Activated CD8-positive, alpha-beta memory T cell treated with anti-CD3 and anti-CD28 coated beads, Interleukin-2, amount 50 U/mL, for 1 hour (primary cell): ENCODE data around the gene PTPN6.

Experiments
- DNase-seq: peaks from one replicate; pipeline ENCODE4 v3.0.0-alpha.2; 2020; ENCODE audit errors: extremely low read depth

Gene PTPN6

GRCh38 chr12:6970096-6970527 lies 19.0 kb downstream of the PTPN6 start:
- DNase-seq, result no peak

DNA sequence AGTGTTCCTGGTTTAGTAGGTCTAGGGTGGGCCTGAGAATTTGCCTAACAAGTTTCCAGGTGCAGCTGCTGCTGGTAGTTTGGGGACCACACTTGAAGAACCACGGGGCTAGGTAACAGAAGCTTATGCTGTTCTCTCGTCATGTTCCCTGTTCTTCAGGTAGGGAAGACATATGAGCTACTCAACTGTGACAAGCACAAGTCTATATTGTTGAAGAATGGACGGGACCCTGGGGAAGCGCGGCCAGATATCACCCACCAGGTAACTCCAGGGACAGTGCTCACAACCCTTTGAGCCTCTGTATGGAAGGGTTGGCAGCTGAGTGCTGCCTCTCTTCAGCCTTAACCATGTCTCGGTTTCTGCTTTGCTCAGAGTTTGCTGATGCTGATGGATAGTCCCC lies 23.0 kb downstream of the PTPN6 start:
- DNase-seq, result no peak

- DNase-seq, result no peak
Measured at GRCh38 chr12:6975297-6976032, 24.3 kb downstream of the PTPN6 start.

DNA sequence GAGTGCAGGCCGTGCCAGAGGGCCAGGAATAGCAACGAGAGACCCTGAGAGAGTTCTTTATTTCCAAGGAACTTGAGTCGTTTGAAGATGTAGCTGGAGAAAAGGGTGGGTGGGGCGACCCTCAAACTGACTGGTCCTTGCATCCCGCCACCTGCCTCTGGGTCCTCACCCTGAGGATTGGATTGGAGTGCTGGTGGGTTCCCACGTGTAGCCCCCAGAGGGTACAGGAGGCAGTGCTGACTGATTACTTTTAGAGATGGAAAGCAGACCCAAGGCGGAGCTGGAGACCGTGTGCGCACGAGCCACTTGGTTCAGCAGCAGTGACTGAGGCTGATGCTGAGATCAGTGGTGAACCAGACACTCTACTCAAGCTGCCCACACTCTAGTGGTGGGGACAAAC lies 26.5 kb downstream of the PTPN6 start:
- DNase-seq, result no peak

- no peak for DNase-seq
Measured at GRCh38 chr12:6978188-6978587, 27.0 kb downstream of the PTPN6 start.

DNA sequence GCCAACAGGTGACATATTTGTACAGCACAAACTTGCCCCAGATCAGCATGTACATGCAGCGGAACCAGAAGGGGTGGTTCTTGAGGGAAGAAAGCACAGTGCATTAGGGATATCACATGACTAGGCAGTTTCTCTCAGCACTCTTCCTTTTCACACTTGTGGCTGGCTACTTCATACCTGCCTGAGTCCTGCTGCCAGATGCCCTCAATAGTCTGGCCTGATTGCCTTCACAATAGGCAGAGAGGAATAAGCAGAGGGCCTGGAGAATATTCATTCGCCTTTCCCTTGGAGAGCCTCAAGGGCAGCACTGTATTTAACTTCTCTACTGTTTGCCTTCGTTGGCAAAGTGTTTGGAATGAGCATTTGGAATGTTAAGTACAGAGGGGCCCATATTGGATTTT lies 27.5 kb downstream of the PTPN6 start:
- no peak for DNase-seq

GRCh38 chr12:6979021-6979420 lies 27.9 kb downstream of the PTPN6 start:
- DNase-seq, result no peak

- no peak for DNase-seq
Measured at GRCh38 chr12:6979453-6979852, 28.3 kb downstream of the PTPN6 start.

GRCh38 chr12:6980075-6980474 lies 28.9 kb downstream of the PTPN6 start:
- DNase-seq, result no peak

GRCh38 chr12:6980740-6981139 lies 29.6 kb downstream of the PTPN6 start:
- DNase-seq, result no peak

GRCh38 chr12:6981152-6982052 lies 30.2 kb downstream of the PTPN6 start:
- no peak for DNase-seq

DNA sequence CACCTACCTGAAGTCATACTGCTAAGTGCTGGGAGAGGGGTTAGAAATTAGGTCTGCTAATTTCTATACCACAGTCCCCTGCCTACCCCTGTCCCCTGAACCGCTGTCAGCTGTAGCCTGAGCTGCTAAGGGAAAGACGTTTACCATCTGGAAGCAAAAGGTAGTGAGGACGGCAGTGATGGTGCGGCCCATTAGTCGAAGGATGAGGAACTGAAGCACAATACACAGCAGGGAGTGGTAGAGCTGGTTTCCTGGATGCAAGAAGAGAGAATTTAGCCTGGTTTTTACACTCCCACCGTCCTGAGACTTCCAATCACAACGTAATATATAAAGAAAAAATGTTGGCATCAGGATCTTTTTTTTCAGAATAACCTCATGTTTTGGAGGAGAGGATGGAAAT lies 31.4 kb downstream of the PTPN6 start:
- no peak for DNase-seq

DNA sequence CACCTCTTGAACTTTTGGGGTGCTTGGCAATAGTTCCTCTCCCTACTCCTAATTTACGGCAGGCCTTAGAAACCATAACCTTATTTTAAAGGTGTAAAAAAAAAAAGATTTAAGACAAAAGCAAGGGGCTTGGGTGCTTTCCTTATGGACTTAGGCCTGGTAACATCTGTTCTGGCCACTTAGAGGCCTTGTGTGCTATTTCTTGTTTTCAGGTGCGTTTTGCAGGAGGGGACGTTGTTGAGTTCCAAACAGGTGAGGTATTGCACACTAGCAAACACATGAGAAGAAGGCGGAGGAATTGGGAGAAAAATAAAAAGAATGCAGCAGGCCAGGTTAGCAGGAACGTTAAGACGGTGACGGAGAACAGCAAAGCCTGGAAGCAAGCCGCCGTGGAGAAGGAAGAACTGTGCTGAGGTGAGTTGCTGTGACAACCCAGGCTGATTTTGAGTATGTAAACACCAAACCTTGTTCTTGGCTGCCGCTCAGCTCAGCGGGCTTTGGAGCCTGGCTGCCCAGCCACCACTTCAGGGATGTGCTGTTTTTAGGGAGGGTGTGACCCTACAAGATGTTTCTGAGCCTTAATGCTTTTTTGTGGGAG lies 36.9 kb downstream of the PTPN6 start:
- DNase-seq, result no peak

DNA sequence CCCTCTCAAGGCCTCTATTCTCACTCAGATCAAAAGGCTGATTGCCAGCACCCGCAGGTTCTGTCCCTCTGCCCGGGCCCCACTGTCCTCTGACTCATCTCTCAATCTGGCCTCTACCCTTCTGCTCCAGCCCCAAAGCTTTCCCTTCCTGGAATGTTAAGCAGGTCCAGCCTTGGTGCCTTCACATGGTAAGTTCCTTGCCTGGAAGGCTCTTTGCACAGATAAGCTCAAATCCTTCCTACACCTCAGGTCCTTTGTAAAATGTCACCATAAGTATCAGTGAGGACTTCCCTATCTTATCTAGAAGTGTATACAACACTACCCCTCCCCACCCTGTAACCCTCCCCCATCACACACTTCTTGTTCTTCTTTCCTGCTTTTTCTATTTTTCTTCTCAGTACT lies 44.9 kb downstream of the PTPN6 start:
- DNase-seq, result no peak

DNA sequence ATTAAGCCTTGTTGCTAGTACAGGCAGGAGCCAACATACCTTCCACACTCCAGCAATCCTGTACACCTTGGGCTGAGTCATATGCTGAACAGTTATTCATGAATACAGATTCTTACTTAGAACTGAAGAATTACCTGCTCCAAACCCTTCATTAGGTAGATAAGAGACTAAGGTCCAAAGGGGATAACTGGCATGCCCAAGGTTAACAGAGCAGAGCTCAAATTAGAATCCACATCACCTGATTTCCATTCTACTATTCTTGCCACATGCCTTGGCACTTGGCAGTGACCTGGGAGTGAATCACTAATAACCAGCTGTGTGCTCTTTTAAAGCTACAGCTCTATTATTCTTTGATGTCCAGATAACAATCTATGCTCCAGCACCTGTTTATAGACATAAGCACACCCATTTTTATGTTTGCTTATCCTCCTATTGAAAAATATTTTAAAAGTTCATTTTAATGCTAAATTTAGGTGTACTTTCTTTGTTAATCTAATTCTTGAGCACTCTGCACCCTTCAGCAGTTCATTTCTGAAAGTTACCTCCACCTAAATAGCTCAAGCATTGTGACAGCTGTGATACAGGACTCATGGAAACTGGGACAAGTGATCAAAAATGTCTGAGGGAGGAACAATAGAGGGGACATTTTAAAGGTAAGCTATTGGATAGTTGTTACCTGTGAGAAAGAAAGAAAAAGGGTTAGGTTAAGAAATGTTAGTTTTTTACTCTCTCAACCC lies 47.7 kb downstream of the PTPN6 start:
- no peak for DNase-seq

DNA sequence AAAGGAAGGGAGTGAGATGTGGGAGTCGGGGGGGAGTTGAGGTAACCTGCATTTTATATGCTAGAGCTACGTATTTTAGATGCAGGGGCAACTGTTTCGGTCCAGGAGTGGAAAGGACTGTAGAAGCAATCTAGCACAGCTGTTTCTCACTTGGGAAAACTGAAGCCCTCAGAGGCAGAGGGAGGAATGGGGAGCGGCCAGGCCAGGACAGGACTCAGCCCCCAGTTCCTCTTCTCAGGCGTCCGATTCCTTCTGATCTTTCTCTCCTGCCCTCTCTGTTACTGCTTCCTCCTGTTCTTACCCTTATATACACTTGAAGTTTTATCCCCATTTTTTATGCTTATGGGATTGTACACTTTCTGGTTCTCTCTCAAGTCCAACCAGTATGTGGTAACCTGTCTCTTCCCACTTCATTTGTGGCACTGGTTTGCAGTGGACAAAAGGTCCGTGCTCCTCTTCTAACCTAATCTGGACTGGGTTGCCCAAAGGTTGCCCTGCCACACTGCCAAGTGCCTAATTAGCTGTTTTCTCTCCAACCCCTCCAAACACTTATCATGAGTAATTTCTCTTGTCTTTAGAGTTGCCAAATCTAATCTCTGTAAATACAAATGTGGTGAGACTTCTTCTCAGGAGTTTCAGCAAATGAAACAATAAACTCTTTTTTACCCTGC lies 50.9 kb downstream of the PTPN6 start:
- DNase-seq, result no peak

GRCh38 chr12:7004287-7004803 lies 53.2 kb downstream of the PTPN6 start:
- DNase-seq, result no peak

DNA sequence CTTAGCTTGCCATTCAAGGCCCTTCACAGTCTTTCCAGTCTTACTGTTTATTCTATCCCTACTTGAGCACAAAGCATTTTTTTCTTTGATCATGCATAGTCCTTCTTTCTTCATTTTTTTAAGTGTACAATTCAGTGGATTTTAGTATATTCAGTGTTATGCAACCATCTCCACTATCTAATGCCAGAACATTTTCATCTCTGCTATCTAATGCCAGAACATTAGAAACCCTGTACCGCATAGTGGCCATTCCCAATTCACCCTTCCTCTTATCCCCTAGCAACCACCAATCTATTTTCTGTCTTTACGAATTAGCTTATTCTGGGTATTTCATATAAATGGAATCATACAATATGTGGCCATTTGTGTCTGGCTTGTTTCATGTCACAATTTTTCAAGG lies 53.7 kb downstream of the PTPN6 start:
- DNase-seq, result no peak

DNA sequence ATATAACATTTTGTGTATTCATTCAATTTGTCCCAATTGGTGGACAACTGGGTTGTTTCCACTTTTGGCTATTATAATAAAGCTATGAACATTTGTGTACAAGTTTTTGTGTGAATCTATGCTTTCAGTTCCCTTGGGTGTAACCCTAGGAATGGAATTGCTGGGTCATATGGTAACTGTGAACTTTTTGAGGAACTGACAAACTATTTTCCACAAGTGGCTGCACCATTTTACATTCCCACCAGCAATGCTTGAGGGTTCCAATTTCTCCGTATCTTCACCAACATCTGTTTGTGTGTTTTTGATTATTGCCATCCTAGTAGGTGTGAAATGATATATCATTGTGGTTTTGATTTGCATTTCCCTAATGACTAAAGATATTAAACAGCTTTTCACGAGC lies 54.2 kb downstream of the PTPN6 start:
- no peak for DNase-seq

GRCh38 chr12:7006639-7007038 lies 55.5 kb downstream of the PTPN6 start:
- no peak for DNase-seq

GRCh38 chr12:7008864-7009263 lies 57.7 kb downstream of the PTPN6 start:
- no peak for DNase-seq
